HEK293T (cell line): ENCODE data around the gene LSM14A.

Experiments
- ELF4 ChIP-seq: fragments of 450-650 bp; IDR thresholded peaks from 2 replicates; pipeline ENCODE4 v1.6.1; 2017; ENCODE audit warnings: antibody characterized with exemption
- FOXK2 ChIP-seq: fragments of 450-650 bp; IDR thresholded peaks from 2 replicates; pipeline ENCODE4 v1.6.1; 2016; ENCODE audit warnings: mild to moderate bottlenecking
- FOXM1 ChIP-seq: fragments of 450-650 bp; IDR thresholded peaks from 2 replicates; pipeline ENCODE4 v1.6.1; 2017; ENCODE audit warnings: mild to moderate bottlenecking, borderline replicate concordance
- HDGF ChIP-seq: fragments of 450-650 bp; IDR thresholded peaks from 2 replicates; pipeline ENCODE4 v1.6.1; 2017; ENCODE audit warnings: antibody characterized with exemption, borderline replicate concordance
- NFRKB ChIP-seq: fragments of 450-650 bp; IDR thresholded peaks from 2 replicates; pipeline ENCODE4 v1.6.1; 2016; ENCODE audit warnings: mild to moderate bottlenecking, moderate library complexity
- PKNOX1 ChIP-seq: fragments of 450-650 bp; IDR thresholded peaks from 2 replicates; pipeline ENCODE4 v1.6.1; 2016
- TARDBP ChIP-seq: fragments of 450-650 bp; IDR thresholded peaks from 2 replicates; pipeline ENCODE4 v1.6.1; 2016
- ZNF384 ChIP-seq: fragments of 450-650 bp; IDR thresholded peaks from 2 replicates; pipeline ENCODE4 v1.6.1; 2016

- TF ChIP-seq NFRKB: no peak
- no peak for TF ChIP-seq ZNF384
- TF ChIP-seq FOXK2: no peak
- TF ChIP-seq TARDBP: no peak
- TF ChIP-seq FOXM1: no peak
- TF ChIP-seq PKNOX1: no peak
- no peak for TF ChIP-seq ELF4
- TF ChIP-seq HDGF: no peak
Measured at GRCh38 chr19:34259367-34260095, 87.2 kb downstream of the LSM14A start.
